Adrenal gland (tissue), 12 donors: ENCODE results near the gene OR6M1. TPM values are rescaled to one million over a fixed set of nuclear protein-coding genes. Genes with fewer than 3 reads are reported as not detected.

Source experiments
- DNase-seq, 7 donors: peaks; one replicate each; pipeline ENCODE4 v3.0.0-alpha.2; 2019 to 2020
- H3K27ac ChIP-seq, 5 donors: fragments of 200-600 bp; sonication (generic) in 4 of 5; 1 replicate in 3 of 5; 2 replicates in 2 of 5; pipeline versions ENCODE4 v1.5.1 to v1.8.0; 2016 to 2020; ENCODE audit warnings: mild to moderate bottlenecking in 1 of 5
- H3K27me3 ChIP-seq: fragments of 200-600 bp; 2 replicates; pipeline ENCODE4 v1.8.0; 2021
- H3K36me3 ChIP-seq, 2 donors: fragments of 200-600 bp; replicated peaks in 1 of 2; 1 replicate in 1 of 2; 2 replicates in 1 of 2; pipeline versions ENCODE4 v1.5.1 to v1.8.0; 2018 to 2022
- H3K4me1 ChIP-seq, 2 donors: fragments of 200-600 bp; replicated peaks in 1 of 2; 1 replicate in 1 of 2; 2 replicates in 1 of 2; pipeline versions ENCODE4 v1.5.1 to v1.8.0; 2018 to 2021
- H3K4me3 ChIP-seq, 4 donors: fragments of 200-600 bp; sonication (generic) in 3 of 4; one replicate each; pipeline ENCODE4 v1.5.1; 2016 to 2018
- H3K9me3 ChIP-seq, 3 donors: fragments of 200-600 bp; sonication (generic) in 1 of 3; replicated peaks in 1 of 3; 1 replicate in 2 of 3; 2 replicates in 1 of 3; pipeline versions ENCODE4 v1.5.1 to v1.8.0; 2016 to 2021
- POLR2A ChIP-seq, 2 donors: fragments of 450-650 bp; IDR thresholded peaks; one replicate each; pipeline ENCODE4 v1.6.1; 2017; ENCODE audit warnings: antibody characterized with exemption in 2 of 2, mild to moderate bottlenecking in 2 of 2, moderate library complexity in 1 of 2
- WGBS, 4 donors: extraction: QIAGEN DNeasy Blood & Tissue Kit in 2 of 4; methylation state at CpG; one replicate each; pipeline versions ENCODE4 v1.1.5 to v1.1.7; 2013 to 2017; 5-methylcytosine and 5-hydroxymethylcytosine counted together
- intact Hi-C, 2 donors: fragments of 100-400 bp; cut with DNase I; formaldehyde crosslinking; loops; one replicate each; pipeline versions ENCODE4 v1.14.1 to v1.15.0; 2022 to 2023
- polyA plus RNA-seq, 3 donors: library from polyadenylated mRNA; stranded (reverse); fragments of 200-250 nt in 2 of 3; fragments of 350-450 nt in 1 of 3; fragmentation: Illumina TruSeq in 1 of 3; extraction: RNeasy Lipid Tissue Mini Kit (QIAGEN cat#74804) in 1 of 3; gene quantifications; one replicate each; pipeline ENCODE4 v1.2.3, GENCODE V29; 2013 to 2014
- total RNA-seq, 9 donors: library from RNA; depleted of rRNA in 4 of 9; stranded (reverse); fragments of >200 nt in 4 of 9; fragments of 120-200 nt in 1 of 9; fragmentation: NEBNext Ultra II Directional in 1 of 9; extraction: Animal tissue kit (Norgen Biotek cat#: 25700) in 1 of 9; gene quantifications; one replicate each; pipeline versions ENCODE4 v1.1.0 to v1.2.4, GENCODE V29; 2013 to 2023
- TF ChIP-seq, protein P1 (sequence below), 6 experiments: fragments of 450-650 bp in 4 of 6; fragments of 200-600 bp in 2 of 6; sonication (generic) in 1 of 6; IDR thresholded peaks; 1 replicate in 5 of 6; 2 replicates in 1 of 6; pipeline versions ENCODE4 v1.5.1 to v1.8.0; 2016 to 2021; ENCODE audit warnings: antibody characterized with exemption in 6 of 6, mild to moderate bottlenecking in 2 of 6, moderate library complexity in 1 of 6
- donor health status: healthy with polysubstance abuse.
- donor health status: Bipolar disorder and iron deficiency.
- donor health status: DM: yes; HTN: yes; CAD: no.
- donor health status: DM: no; HTN: no; CAD: no.
- donor health status: DM: no; HTN: no; CAD: no.
- donor health status: DM: yes; HTN: yes; CAD: no.

OR6M1 gene
- total and polyA plus RNA-seq, 12 donors: not detected

DNA sequence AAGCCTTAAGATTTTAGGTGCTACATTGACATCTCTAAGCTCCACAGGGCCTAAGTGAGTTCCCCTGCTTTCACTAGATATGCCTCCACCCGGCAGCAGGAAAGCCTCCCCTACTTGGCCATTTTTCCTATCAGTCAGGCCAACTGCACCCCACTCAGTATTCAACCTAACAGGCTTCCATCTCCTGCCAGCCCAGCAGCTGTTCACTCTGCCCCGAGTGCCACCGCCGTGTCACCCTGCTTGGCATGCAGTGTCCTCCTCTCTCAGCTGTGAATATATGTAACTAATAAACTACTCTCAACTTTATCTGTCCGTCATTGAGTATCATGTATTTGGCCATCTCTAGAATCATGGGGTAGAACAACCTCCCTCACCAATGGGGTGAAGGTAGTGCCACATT lies 9.0 kb upstream of the OR6M1 start:
- H3K4me3 ChIP-seq: no peak overlapping the region
- no peak overlapping the region for H3K27ac ChIP-seq
- 86 to 88% (median 87%) methylated on average over 5 of the region's 5 CpGs for WGBS, 4 donors
- intact Hi-C loops: no loop called here
- no peaks in the 10 kb centered on the region for H3K27me3 ChIP-seq
- no peaks in the 10 kb centered on the region for H3K9me3 ChIP-seq
- no peaks in the 10 kb centered on the region for H3K4me1 ChIP-seq
- no peak for DNase-seq
- TF ChIP-seq, protein P1, sequence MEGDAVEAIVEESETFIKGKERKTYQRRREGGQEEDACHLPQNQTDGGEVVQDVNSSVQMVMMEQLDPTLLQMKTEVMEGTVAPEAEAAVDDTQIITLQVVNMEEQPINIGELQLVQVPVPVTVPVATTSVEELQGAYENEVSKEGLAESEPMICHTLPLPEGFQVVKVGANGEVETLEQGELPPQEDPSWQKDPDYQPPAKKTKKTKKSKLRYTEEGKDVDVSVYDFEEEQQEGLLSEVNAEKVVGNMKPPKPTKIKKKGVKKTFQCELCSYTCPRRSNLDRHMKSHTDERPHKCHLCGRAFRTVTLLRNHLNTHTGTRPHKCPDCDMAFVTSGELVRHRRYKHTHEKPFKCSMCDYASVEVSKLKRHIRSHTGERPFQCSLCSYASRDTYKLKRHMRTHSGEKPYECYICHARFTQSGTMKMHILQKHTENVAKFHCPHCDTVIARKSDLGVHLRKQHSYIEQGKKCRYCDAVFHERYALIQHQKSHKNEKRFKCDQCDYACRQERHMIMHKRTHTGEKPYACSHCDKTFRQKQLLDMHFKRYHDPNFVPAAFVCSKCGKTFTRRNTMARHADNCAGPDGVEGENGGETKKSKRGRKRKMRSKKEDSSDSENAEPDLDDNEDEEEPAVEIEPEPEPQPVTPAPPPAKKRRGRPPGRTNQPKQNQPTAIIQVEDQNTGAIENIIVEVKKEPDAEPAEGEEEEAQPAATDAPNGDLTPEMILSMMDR (IDR thresholded peaks at IDR 0.05): no peak
- no peaks in the 10 kb centered on the region for H3K36me3 ChIP-seq

DNA sequence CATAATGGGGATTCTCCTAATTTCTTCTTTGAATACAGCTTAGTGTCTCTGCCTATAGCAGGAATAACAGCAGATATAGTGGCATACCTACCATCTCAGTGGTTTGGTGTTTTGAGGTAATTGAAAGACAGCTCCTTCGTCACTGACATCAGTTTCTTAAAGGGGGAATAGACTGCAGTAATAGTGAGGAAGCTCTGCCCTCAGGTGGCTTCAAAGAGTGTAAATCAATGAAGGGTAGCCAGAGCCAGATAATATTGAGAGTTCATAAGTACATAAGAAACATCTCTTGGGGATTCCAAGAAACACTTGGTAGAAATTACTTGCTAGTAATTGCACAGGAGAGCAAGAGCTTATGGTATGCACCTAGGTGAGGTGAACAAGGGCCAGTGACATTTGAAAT lies 4.4 kb downstream of the OR6M1 start:
- Histone ChIP-seq H3K4me3 (no peak overlapping the region), H3K36me3 (no peaks in the 10 kb centered on the region), H3K4me1 (no peaks in the 10 kb centered on the region), H3K27me3 (no peaks in the 10 kb centered on the region), H3K27ac (no peak overlapping the region), H3K9me3 (no peaks in the 10 kb centered on the region)
- TF ChIP-seq POLR2A (IDR thresholded peaks at IDR 0.05): no peak
- TF ChIP-seq, protein P1 (IDR thresholded peaks at IDR 0.05): no peak
- intact Hi-C loops: no loop called here
- WGBS, 4 donors: 0 to 41% (median 13%) methylated on average over 1 of the region's 1 CpG
- no peak for DNase-seq

DNA sequence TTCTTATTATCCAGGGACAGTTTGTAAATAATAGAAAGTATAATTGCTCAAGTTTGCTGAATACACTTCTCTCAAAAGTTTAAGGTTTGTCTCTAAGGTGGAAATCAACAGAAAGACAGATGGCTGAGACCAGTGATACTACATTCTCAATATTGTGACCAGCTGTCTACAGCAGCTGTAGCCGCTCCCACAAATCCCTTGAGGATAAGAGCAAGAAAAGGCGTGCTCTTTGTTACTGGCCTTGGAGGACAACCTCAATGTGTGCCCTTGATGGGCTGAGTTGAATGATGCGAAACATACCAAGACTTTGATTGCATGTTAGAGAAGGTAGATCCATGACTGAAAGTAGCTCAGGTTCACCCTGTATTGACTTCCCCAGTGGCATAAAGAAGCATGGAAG lies 6.1 kb downstream of the OR6M1 start:
- no peaks in the 10 kb centered on the region for H3K4me1 ChIP-seq

DNA sequence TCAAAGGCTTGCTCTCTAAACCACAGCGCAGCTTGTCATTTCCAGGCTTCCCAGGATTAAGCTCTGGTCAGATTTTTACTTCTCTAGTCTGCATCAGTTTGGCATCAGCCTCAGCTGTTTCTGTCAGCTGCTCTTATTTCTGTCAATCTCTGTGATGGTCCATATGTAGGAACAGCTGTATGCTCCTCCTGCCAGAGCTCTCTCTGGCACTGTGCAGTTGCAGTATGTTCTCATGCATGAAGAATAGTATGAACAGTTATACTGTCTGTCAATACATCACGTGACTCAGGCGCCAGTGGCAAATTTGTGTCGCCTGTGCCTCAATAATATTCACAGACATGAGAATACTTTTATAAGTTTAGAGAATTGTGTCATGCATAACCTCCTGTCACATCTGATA lies 6.7 kb downstream of the OR6M1 start:
- H3K4me3 ChIP-seq: no peak overlapping the region
- no peaks in the 10 kb centered on the region for H3K36me3 ChIP-seq
- no peak overlapping the region for H3K27ac ChIP-seq
- no peaks in the 10 kb centered on the region for H3K9me3 ChIP-seq
- H3K27me3 ChIP-seq: no peaks in the 10 kb centered on the region
- TF ChIP-seq POLR2A (IDR thresholded peaks at IDR 0.05): no peak
- TF ChIP-seq, protein P1 (IDR thresholded peaks at IDR 0.05): no peak
- no peak for DNase-seq
- WGBS, 4 donors: 77 to 92% (median 84%) methylated on average over 4 of the region's 4 CpGs
- H3K4me1 ChIP-seq: no peaks in the 10 kb centered on the region
- intact Hi-C loops: no loop called here

More for the DNA sequence above, 6.1 kb downstream of the OR6M1 start:
- H3K27ac ChIP-seq: no peak overlapping the region
- H3K4me3 ChIP-seq: no peak overlapping the region
- WGBS, 4 donors: 81 to 84% (median 83%) methylated on average over 3 of the region's 3 CpGs
- DNase-seq: no peak
- no peaks in the 10 kb centered on the region for H3K9me3 ChIP-seq
- no peaks in the 10 kb centered on the region for H3K27me3 ChIP-seq
- no peaks in the 10 kb centered on the region for H3K36me3 ChIP-seq
- TF ChIP-seq, protein P1 (IDR thresholded peaks at IDR 0.05): no peak
- no peak for TF ChIP-seq POLR2A (IDR thresholded peaks at IDR 0.05)
- intact Hi-C loops: no loop called here
